HepG2 (cell line): ENCODE data around the gene EMID1. TPM values are rescaled to one million over a fixed set of nuclear protein-coding genes. Genes with fewer than 3 reads are reported as not detected.
A peak's percentile ranks its signal among the peaks of the same experiment; 100 is the strongest.

Experiments
- CTCF ChIP-seq: sonication (generic); formaldehyde crosslinking; IDR thresholded peaks from 2 replicates; pipeline ENCODE4 v1.5.0; 2020; ENCODE audit warnings: mild to moderate bottlenecking, missing genetic modification reagents, moderate library complexity
- KDM5B ChIP-seq: sonication (generic); formaldehyde crosslinking; IDR thresholded peaks from 2 replicates; pipeline ENCODE4 v1.4.0; 2020; ENCODE audit warnings: missing genetic modification reagents, mild to moderate bottlenecking, borderline replicate concordance
- NRL ChIP-seq: sonication (generic); formaldehyde crosslinking; IDR thresholded peaks from 2 replicates; pipeline ENCODE4 v1.5.0; 2020; ENCODE audit warnings: missing genetic modification reagents, mild to moderate bottlenecking, moderate library complexity, borderline replicate concordance
- PAX8 ChIP-seq: sonication (generic); formaldehyde crosslinking; IDR thresholded peaks from 2 replicates; pipeline ENCODE4 v1.8.0; 2022; ENCODE audit warnings: mild to moderate bottlenecking, missing genetic modification reagents, borderline replicate concordance
- RELA ChIP-seq: sonication (generic); formaldehyde crosslinking; IDR thresholded peaks from 2 replicates; pipeline ENCODE4 v1.4.0; 2020; ENCODE audit warnings: missing genetic modification reagents
- REXO4 ChIP-seq: sonication (generic); formaldehyde crosslinking; IDR thresholded peaks from 2 replicates; pipeline ENCODE4 v1.8.0; 2022; ENCODE audit warnings: missing genetic modification reagents, mild to moderate bottlenecking, borderline replicate concordance
- ZBTB49 ChIP-seq: sonication (generic); formaldehyde crosslinking; IDR thresholded peaks from 2 replicates; pipeline ENCODE4 v1.4.0; 2020; ENCODE audit warnings: missing genetic modification reagents, borderline replicate concordance
- ZIK1 ChIP-seq: sonication (generic); formaldehyde crosslinking; IDR thresholded peaks from 2 replicates; pipeline ENCODE4 v1.5.0; 2020; ENCODE audit warnings: mild to moderate bottlenecking, low read depth, missing genetic modification reagents, borderline replicate concordance
- ZMYM4 ChIP-seq: sonication (generic); formaldehyde crosslinking; IDR thresholded peaks from 2 replicates; pipeline ENCODE4 v1.8.1; 2023; ENCODE audit warnings: mild to moderate bottlenecking, missing genetic modification reagents
- ZNF773 ChIP-seq: sonication (generic); formaldehyde crosslinking; IDR thresholded peaks from 2 replicates; pipeline ENCODE4 v1.4.0; 2020; ENCODE audit warnings: missing genetic modification reagents, borderline replicate concordance
- polyA plus RNA-seq, 8 experiments: library from polyadenylated mRNA; depleted of rRNA in 3 of 8; stranded (reverse) in 7 of 8; unstranded in 1 of 8; fragments of >200 nt; fragmentation: Illumina TruSeq in 4 of 8; extraction: Trizol in 4 of 8; gene quantifications; 2 replicates each; pipeline versions ENCODE4 v1.2.1 to v1.2.3, GENCODE V29; 2011 to 2016; ENCODE audit warnings: low read depth in 4 of 8, missing spikeins in 1 of 8, mixed read lengths in 1 of 8; ENCODE audit not compliant: insufficient read depth in 1 of 8
- total RNA-seq, 5 experiments: library from RNA; depleted of rRNA; stranded (reverse); fragments of >200 nt; fragmentation: Illumina TruSeq; extraction: Trizol; gene quantifications; 2 replicates each; pipeline ENCODE4 v1.2.3, GENCODE V29; 2016; ENCODE audit warnings: low read depth in 1 of 5

EMID1 gene
- total and polyA plus RNA-seq, 2 of the 13 experiments (the other 11 are each of a cell fraction or from before 2014, with no cell fraction given), result 0.45 to 0.82 TPM

GRCh38 chr22:29231971-29232959 is 26.6 kb downstream of the EMID1 start (continued):
- TF ChIP-seq KDM5B (peak; percentile 46; the same call in 1 of the 2 replicates), PAX8 (CRISPR knock-in tag) (no peak), CTCF (peak; percentile 16; the same call in 1 of the 2 replicates), RELA (CRISPR knock-in tag) (no peak), ZIK1 (CRISPR knock-in tag) (no peak), NRL (CRISPR knock-in tag) (no peak), ZNF773 (no peak), REXO4 (no peak), ZBTB49 (CRISPR knock-in tag) (no peak), ZMYM4 (peak; percentile 38; the same call in 1 of the 2 replicates)
